ENCODE measurements around the gene MRPS34.

GRCh38 chr16:1777375-1778199, 4.7 kb upstream of the MRPS34 start:
- TF ChIP-seq TAF1 (IDR thresholded peaks at IDR 0.05; ENCODE audit: control insufficient read depth, extremely low read depth, insufficient read depth, low read length, severe bottlenecking), result no peak
- no peak for TF ChIP-seq POLR2AphosphoS5 (IDR thresholded peaks at IDR 0.05; ENCODE audit: control insufficient read depth, insufficient read depth, low read depth, low read length)
- no peak for TF ChIP-seq ZNF766 (CRISPR knock-in tag; conservative IDR thresholded peaks at IDR 0.05)
